ENCODE data around the gene TRNP1.
"Not testable (repeated sequence)": the region's sequence is repeated elsewhere in the genome, so short reads cannot be mapped to it uniquely, and the experiment has no call there.

Gene TRNP1

DNA sequence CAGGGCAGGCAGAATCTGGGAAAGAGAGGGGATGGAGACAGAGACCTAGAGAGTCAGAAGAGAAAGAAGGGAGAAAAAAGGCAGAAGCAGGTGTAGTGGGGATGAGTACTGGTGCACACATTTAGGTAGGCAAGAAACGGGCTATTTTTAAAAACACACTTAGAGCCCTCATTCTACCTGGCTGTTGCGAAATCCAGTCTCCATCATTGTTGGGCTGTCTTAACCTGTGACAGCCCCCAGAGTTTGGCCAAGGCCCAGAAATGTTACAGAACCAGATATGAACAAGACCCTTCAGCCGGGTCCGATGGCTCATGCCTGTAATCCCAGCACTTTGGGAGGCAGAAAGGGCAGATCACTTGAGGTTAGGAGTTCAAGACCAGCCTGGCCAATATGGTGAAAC lies 20.7 kb upstream of the TRNP1 start:
- DNase-seq (ENCODE audit: low read depth in 2 of 2): no peak

DNA sequence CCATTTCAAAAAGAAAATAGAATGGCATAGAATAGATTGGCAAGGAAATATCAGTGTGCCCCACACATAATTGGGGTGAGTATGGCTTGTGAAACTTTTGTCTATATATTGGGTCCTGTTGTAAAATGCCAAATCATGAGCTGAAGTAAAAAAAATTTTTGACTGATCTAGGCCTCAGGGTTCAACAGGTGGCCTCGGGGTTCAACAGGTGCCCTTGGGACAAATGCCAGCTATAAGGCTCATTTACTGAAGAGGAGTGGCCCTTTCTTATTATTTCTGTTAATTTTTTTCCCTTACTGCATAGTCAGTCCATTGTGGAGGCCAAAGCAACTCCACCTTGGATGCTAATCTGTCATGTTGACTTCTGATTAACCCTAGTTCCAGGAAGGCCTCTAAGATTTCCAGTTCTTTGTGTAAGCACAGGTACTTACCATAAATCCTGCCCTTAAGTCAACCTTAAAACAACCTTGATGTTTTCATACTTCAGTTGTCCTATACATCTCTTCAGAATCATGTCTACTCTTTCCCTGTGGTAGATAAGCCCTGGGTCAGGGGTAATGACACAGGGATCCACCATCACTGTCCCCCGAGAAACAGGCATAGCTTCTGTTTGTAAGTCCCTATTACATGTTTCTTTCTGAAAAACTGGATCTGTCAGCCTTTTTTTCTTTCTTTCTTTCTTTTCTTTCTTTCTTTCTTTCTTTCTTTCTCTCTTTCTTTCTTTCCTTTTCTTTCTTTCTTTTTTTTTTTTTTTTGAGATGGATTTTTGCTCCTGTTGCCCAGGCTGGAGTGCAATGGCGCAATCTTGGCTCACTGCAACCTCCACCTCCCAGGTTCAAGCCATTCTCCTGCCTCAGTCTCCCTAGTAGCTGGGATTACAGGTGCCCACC lies 16.6 kb upstream of the TRNP1 start:
- DNase-seq (ENCODE audit: low read depth in 2 of 2): no peak

DNA sequence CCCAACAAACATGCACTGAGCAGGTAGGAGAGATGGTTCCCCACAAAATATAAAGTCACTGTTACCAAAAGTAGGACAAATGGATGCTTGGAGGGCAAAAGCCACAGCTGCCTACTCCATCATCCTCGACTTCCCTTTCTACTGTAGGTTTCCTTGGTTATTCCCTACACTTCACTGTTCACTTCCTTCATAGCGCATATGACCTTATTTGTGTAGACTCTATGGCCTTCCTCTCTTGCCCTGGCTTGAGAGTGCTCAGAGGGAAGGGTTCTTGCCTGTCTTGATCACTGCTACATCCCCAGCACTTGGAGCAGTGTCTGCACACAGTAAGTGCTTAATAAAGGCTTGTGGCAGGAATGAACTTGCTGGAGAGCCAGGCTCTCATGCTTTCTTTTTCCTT lies 14.6 kb upstream of the TRNP1 start:
- DNase-seq (ENCODE audit: low read depth in 2 of 2): no peak

GRCh38 chr1:26981146-26981846 lies 12.2 kb upstream of the TRNP1 start:
- no peak for DNase-seq (ENCODE audit: low read depth in 2 of 2)

DNA sequence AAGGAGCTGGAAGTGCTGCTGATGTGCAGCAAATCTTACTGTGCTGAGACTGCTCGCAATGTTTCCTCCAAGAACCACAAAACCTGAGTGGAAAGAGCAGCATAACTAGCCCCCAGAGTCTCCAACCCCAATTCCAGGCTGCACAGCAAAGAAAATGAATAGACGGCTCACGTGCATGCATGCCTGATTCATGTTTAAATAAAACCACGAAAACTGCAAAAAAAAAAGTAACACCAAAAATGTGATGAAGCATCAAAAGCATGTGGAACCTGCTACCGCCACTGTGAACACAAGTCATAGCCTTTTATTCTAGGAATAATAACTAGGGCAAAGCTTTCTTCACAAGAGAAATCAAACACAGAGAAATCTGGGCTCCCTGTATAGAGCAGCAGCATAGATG lies 9.6 kb upstream of the TRNP1 start:
- DNase-seq (ENCODE audit: low read depth in 2 of 2): no peak

DNA sequence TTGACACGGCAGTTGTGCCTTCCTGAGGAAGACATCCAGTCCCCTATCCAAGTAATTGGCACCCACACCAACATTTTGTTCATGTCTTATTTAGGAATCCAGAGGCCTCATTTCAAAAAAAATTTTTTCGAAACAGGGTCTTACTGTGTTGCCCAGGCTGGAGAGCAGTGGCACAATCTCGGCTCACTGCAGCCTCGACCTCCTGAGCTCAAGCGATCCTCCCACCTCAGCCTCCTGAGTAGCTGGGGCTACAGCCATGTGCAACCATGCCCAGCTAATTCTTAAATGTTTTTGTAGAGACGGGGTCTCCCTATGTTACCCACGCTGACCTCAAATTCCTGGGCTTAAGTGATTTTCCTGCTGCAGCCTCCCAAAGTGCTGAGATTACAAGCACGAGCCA lies 9.2 kb upstream of the TRNP1 start:
- DNase-seq (ENCODE audit: low read depth in 2 of 2): no peak

GRCh38 chr1:26986658-26987057 lies 6.8 kb upstream of the TRNP1 start:
- no peak for DNase-seq (ENCODE audit: low read depth in 2 of 2)

DNA sequence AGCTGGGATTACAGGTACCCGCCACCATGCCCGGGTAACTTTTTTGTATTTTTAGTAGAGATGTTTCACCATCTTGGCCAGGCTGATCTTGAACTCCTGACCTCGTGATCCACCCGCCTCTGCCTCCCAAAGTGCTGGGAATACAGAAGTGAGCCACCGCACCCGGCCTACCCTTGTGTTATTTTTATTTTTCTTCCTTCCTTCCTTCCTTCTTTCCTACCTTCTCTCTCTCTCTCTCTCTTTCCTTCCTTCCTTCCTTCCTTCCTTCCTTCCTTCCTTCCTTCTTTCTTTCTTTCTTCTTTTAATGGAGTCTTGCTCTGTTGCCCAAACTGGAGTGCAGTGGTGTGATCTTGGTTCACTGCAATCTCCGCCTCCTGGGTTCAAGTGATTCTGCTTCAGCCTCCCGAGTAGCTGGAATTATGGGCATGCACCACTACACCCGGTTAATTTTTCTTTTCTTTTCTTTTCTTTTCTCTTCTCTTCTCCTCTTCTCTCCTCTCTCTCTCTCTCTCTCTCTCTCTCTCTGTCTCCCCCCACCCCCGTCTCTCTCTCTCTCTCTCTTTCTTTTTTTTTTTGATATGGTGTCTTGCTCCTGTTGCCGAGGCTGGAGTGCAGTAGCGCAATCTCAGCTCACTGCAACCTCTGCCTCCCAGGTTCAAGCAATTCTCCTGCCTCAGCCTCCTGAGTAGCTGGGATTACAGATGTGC lies 3.9 kb upstream of the TRNP1 start:
- DNase-seq (ENCODE audit: low read depth in 2 of 2): not testable (repeated sequence)

GRCh38 chr1:26991310-26992116 lies 2.0 kb upstream of the TRNP1 start:
- DNase-seq (ENCODE audit: low read depth in 2 of 2): no peak

- no peak for DNase-seq (ENCODE audit: low read depth in 2 of 2)
These were observed 711 bp downstream of the TRNP1 start for GRCh38 chr1:26994020-26994786.

DNA sequence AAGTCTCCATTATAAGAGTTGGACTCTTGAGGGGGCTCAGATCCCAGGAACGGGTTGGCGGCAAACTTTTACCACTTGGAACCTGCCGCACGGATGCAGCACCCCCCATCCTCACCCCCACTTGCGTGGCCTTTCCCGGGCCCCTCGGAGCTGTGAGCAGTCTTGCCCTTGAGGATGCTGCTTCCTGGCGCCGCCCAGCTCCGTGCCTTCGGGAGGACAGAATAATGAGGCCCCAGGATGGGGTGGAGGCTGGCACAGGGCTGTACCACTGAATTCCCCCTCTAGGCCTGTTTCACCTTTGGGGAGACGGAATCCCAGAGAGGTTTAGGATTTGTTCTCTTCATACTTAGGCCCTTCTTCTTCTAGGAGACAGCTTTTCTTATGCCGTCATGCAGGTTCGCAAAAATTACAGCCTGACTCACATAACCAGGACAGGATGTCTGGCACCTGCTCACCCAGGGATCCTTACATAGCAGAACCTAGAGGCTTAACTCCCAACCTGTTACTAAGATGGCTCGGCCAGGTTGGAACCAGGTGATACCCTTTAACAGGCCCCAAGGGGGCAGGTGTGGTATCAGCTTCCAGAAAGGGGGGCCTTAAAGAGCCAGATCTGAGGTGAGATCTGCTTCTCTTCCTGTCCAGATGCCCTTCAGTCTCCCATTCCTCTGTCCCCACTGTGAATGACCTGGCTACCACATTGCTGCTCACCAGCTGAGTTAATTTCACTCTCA lies 1.5 kb downstream of the TRNP1 start:
- no peak for DNase-seq (ENCODE audit: low read depth in 2 of 2)

- DNase-seq (ENCODE audit: low read depth in 2 of 2): no peak
These were observed 2.5 kb downstream of the TRNP1 start for GRCh38 chr1:26996024-26996423.

GRCh38 chr1:26996665-26997064 lies 3.2 kb downstream of the TRNP1 start:
- no peak for DNase-seq (ENCODE audit: low read depth in 2 of 2)

DNA sequence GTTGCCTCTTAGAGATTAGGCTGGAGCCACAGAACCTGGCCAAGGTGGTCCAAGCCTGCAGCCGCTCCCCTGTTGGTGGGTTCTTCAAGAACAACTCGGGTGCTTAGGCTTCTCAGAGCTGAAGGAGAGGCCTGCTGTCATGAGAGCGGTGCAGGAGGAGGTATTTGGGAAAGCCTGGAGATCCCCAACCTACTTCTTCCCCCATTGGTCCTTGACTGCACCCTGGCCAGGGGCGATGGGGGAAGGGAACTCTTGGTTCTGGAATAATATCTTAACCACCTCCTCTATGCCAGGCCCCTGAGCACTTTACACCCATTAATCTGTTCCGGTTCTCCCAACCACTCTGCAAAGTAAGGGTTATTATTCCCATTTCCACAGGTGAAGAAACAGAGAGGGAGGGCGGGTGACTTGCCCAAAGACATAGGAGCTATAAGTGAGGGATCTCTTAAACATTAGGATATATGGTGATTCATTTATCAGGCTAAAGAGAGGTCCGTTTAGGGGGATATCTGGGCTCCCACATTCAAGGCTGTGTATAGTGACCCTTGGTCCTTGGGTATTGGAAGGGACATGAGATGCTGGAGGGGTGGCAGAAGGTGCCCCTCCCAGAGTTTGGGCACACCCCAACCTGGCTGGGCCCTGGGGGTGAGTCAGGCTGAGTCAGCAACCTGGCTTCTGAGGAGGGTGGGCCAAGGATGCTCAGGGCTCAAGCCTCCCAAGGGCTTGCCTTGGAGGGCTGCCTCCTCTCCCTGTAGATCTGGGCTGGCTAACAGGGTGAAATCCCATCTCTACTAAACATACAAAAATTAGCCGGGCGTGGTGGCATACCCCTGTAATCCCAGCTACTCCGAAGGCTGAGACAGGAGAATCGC lies 5.2 kb downstream of the TRNP1 start:
- DNase-seq (ENCODE audit: low read depth in 2 of 2): no peak

- no peak for DNase-seq (ENCODE audit: low read depth in 2 of 2)
These were observed 6.0 kb downstream of the TRNP1 start for GRCh38 chr1:26999440-26999987.

- DNase-seq (ENCODE audit: low read depth in 2 of 2): no peak
These were observed 6.8 kb downstream of the TRNP1 start for GRCh38 chr1:27000090-27000816.

DNA sequence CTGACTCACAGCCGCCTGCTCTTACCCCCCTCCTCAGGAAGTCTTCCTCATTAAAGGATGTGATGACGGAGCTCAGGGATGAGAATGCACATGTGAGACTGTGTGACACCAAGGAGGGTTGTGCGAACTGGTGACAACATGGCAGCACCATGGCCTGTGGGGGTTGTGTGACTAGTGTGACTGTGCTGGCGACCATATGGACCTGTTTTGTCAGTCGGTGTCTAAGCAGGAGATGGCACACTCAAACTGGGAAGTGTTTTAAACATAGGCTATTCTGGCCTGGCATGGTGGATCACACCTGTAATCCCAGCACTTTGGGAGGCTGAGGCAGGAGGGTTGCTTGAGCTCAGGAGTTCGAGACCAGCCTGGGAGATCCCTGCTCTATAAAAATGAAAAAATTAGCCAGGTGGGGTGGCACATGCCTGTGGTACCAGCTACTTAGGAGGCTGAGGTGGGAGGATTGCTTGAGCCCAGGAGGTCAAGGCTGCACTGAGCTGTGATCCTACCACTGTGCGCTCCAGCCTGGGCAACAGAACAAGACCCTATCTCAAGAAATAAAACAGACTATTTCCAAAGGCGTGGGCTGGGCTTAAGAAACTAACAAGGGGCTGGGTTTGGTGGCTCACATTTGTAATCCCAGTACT lies 7.4 kb downstream of the TRNP1 start:
- DNase-seq (ENCODE audit: low read depth in 2 of 2): no peak

Measured in stimulated activated CD8-positive, alpha-beta memory T cell treated with anti-CD3 and anti-CD28 coated beads, Interleukin-7, amount 100 ng/mL, for 1 hour (primary cell).